Kidney epithelial cell (primary cell): ENCODE results near the gene RAP1GAP2. TPM values are rescaled to one million over a fixed set of nuclear protein-coding genes. Genes with fewer than 3 reads are reported as not detected.

Experiments used
- DNase-seq: peaks from one replicate; pipeline ENCODE4 v3.0.0-alpha.2; 2010; ENCODE audit warnings: low read depth
- H3K27me3 ChIP-seq: 2 replicates; pipeline ENCODE4 v1.6.0; 2011; ENCODE audit warnings: low read length; ENCODE audit not compliant: control insufficient read depth, insufficient read depth
- H3K36me3 ChIP-seq: 2 replicates; pipeline ENCODE4 v1.5.1; 2011; ENCODE audit warnings: low read length; ENCODE audit not compliant: control insufficient read depth, insufficient read depth
- H3K4me3 ChIP-seq: 2 replicates; pipeline ENCODE4 v1.5.1; 2011; ENCODE audit warnings: low read depth, mild to moderate bottlenecking, control low read depth, low read length
- CTCF ChIP-seq: IDR thresholded peaks from 2 replicates; pipeline ENCODE4 v1.5.1; 2011; ENCODE audit warnings: mild to moderate bottlenecking, moderate library complexity, low read length, control low read depth, inconsistent platforms; ENCODE audit not compliant: insufficient read depth, poor library complexity, severe bottlenecking
- total RNA-seq: library from RNA; depleted of rRNA; stranded (reverse); fragments of >200 nt; gene quantifications from 2 replicates; pipeline ENCODE4 v1.2.3, GENCODE V29; 2015

Gene RAP1GAP2
- total RNA-seq, 1 donor from 2014 or later = 51.6 TPM

- no peak for TF ChIP-seq CTCF
- Histone ChIP-seq H3K36me3 (no peaks in the 10 kb centered on the region), H3K27me3 (no peaks in the 10 kb centered on the region), H3K4me3 (no peak overlapping the region)
- no peak for DNase-seq
Observed at GRCh38 chr17:2961446-2961845, 165.2 kb downstream of the RAP1GAP2 start.

- no peak for TF ChIP-seq CTCF
- DNase-seq = no peak
- no peaks in the 10 kb centered on the region for H3K27me3 ChIP-seq
- no peak overlapping the region for H3K4me3 ChIP-seq
- no peaks in the 10 kb centered on the region for H3K36me3 ChIP-seq
Observed at GRCh38 chr17:2962236-2962635, 166.0 kb downstream of the RAP1GAP2 start.

GRCh38 chr17:2962729-2963128 is 166.5 kb downstream of the RAP1GAP2 start:
- DNase-seq = no peak
- no peak for TF ChIP-seq CTCF
- Histone ChIP-seq H3K27me3 (no peaks in the 10 kb centered on the region), H3K4me3 (no peak overlapping the region), H3K36me3 (no peaks in the 10 kb centered on the region)

GRCh38 chr17:2963332-2964027 is 167.2 kb downstream of the RAP1GAP2 start:
- Histone ChIP-seq H3K4me3 (no peak overlapping the region), H3K27me3 (no peaks in the 10 kb centered on the region), H3K36me3 (no peaks in the 10 kb centered on the region)
- no peak for DNase-seq
- no peak for TF ChIP-seq CTCF

- Histone ChIP-seq H3K36me3 (no peaks in the 10 kb centered on the region), H3K27me3 (no peaks in the 10 kb centered on the region), H3K4me3 (no peak overlapping the region)
- no peak for DNase-seq
- no peak for TF ChIP-seq CTCF
Observed at GRCh38 chr17:2964028-2964356, 167.8 kb downstream of the RAP1GAP2 start.

- TF ChIP-seq CTCF = no peak
Observed at GRCh38 chr17:2964370-2964769, 168.1 kb downstream of the RAP1GAP2 start.

More at GRCh38 chr17:2964370-2964769, 168.1 kb downstream of the RAP1GAP2 start:
- no peak for DNase-seq
- no peaks in the 10 kb centered on the region for H3K27me3 ChIP-seq
- no peak overlapping the region for H3K4me3 ChIP-seq
- H3K36me3 ChIP-seq = no peaks in the 10 kb centered on the region
